Activated CD4-positive, alpha-beta T cell treated with anti-CD3 and anti-CD28 coated beads, Interleukin-2, Interleukin-6, amounts not matched to agents 100 ng/mL and 50 ng/mL, durations not matched to agents 16 hours and 8 hours (primary cell): Measurements from ENCODE around the gene C1orf105.
"Not testable (repeated sequence)": the region's sequence is repeated elsewhere in the genome, so short reads cannot be mapped to it uniquely, and the experiment has no call there.

Source experiments
- DNase-seq: peaks from one replicate; pipeline ENCODE4 v3.0.0-alpha.2; 2020

Gene C1orf105

DNA sequence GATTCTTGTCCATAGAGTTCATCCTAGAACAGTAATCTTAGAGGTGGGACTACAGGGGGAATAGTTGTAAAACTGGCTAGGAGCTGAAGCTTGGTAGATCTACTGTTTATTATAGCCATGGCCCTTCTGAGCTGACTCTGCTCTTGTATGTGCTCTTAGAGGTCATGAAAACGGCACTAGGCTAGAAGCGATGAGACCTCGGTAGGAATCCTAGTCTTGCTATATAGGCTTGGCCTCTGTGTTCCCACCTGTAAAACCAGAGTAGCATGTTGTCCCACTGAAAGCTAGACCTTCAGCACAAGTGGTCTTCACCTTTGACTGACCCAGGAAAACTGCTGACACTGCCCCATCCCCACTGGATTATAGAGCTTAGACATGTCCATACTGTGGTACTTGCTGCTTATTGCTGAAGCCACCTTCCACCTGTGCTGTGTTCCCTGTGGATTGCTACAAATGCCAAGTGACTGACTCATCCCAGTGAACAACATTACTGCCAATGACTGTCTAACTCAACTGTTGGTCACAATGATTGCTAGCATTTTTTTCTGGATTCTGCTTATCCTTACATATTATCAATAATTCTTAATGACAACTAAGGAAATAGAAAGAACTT, 46.4 kb downstream of the C1orf105 start:
- DNase-seq, result no peak

- DNase-seq, result no peak
These were observed 47.0 kb downstream of the C1orf105 start for GRCh38 chr1:172467446-172467845.

DNA sequence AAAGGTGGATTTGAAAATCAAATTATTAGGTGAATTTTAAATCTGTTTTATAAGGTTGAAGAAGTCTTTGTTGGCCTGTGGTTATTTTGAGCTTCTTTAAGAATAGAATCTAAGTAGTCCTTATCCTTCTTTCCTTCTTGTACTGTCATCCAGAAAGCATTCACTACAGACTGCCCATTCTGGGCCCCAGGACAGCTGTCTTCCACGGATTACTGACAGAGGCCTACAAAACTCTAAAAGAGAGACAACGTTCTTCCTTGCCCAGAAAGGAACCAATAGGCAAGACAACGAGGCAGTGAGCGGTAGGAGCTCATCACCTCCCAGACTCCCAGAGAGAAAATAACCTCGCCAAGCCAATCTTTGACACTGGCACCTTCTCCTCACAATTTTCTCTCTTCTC, 47.8 kb downstream of the C1orf105 start:
- no peak for DNase-seq

DNA sequence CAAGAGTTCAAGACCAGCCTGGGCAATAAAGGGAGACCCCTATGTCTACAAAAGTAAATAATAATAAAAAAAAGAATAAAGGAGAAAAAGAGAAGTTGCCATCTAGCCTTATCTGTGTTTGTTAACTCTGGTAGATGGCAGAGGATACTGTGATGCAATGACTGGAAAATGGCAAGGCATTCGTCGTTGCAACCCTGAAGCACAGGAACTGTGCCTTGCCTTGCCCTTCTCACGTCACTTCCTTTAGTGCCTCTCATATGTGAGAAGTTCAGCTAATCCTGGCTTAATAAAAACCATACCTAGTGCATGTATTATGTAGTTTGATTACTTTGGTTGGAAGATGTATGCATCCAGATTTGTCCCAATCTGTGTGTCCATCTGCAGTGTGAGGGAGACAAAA, 49.2 kb downstream of the C1orf105 start:
- no peak for DNase-seq

DNA sequence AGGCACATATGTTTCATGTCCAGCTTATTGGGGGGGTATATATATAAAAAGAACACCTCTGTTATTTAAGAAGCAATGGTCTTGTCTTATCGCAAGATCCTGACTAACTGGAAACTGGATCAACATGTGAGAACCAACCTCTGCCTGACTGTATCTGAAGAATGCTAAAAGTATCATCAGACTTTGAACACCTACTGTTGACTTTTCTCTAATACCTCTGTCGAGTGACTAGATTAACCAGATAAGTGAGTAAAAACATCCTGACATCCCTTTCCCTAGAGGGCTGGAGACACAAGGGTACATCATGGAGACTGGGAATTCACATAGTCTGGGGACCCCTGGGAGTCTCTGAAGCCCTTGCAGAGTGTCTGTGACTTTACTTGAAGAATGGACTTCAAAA, 49.7 kb downstream of the C1orf105 start:
- no peak for DNase-seq

DNA sequence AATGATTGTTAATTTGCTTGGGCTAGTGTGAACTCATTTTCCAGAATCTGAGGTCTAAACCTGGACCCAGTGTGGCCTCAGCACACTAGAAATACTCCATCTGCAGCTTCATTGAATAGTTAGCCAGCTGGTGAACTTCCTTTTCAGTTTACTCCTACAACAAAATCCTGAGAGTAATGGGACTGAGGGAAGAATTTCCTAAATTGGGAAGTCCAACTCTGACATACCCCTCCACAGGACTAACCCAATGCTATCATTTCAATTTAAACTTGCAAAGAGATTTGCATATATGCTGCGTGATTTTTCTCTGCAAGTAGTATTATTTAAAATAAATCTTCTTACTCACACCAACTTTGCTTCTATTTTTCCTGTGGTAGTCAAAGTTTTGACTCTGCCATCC, 51.2 kb downstream of the C1orf105 start:
- DNase-seq, result no peak

GRCh38 chr1:172472495-172472894, 52.0 kb downstream of the C1orf105 start:
- no peak for DNase-seq

DNA sequence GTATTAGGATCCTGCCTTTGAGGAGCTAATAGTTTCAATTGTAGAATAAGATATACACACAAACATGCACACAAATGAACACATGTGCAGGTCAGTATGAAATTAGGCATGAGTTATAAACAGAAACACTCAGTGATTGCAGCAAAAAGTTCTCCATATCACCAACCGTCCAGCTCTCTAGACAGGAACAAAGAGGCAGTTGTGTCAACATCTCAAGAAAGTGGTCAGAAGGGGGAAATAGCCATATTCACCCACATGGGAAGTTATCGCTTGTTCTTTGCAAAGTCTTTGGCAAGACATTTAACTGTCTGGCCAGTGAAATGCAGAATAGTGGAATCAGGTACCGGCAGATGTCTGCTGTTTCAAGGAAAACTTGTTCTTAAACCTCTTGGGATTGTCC, 52.8 kb downstream of the C1orf105 start:
- DNase-seq, result no peak

GRCh38 chr1:172473842-172474241, 53.4 kb downstream of the C1orf105 start:
- no peak for DNase-seq

GRCh38 chr1:172476218-172476811, 55.8 kb downstream of the C1orf105 start:
- no peak for DNase-seq

DNA sequence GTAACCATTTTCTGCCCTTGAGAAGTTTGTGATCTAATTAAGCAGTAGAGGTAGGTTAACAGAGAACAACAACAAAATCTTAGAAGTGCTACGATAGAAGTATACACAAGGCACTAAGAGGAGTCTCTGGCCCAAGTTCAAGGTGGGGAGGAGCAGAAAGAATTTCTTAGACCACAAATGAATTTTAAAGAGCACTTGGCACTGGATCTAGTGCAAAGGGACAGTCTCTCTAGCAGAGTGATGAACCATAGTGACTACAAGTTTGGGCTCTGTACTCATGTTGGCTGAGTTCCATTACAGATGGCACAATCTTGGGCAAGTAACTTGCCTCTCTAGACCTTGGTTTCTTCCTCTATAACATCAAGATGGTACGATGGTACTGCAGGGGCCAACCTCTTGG, 56.7 kb downstream of the C1orf105 start:
- no peak for DNase-seq

DNA sequence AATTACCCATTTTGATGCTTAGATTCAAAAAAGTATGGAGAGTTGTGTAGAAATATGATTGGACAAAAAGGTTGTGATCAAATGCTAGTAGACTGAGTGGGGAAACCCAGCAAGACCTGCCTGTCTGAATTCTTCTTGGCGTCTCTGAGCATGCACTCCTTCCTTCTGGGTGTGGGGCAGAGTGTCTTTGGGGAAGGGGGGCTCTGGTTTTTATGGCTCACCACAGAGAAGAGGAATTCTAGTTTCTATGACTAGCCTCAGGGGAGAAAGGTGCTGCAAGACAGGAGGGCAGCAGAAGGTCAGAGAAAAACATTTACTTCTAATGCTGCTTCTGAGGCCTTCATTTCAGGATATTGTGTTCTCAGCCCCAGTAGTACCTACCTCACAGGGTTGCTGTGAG, 57.3 kb downstream of the C1orf105 start:
- no peak for DNase-seq

- DNase-seq, result no peak
These were observed 58.0 kb downstream of the C1orf105 start for GRCh38 chr1:172478485-172478884.

GRCh38 chr1:172480431-172480830, 59.9 kb downstream of the C1orf105 start:
- DNase-seq, result no peak

DNA sequence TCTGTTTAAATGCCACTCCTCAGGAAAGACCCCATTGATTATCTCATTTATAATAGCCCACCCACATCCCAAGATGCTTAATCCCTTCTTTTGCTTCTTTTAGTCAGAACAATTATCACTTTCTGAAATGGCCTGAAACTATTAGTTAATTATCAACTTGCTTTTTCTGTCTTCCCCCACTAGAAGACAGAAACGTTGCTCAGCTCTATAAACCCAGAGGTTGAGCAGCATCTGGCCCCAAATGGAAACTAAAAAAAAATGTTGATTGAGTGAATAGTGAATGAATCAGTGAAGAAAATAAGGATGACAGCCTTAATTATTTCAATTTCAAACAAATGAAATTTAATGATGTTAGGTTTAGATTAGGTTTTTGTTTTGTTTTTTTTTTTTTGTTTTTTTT, 61.6 kb downstream of the C1orf105 start:
- DNase-seq, result no peak

DNA sequence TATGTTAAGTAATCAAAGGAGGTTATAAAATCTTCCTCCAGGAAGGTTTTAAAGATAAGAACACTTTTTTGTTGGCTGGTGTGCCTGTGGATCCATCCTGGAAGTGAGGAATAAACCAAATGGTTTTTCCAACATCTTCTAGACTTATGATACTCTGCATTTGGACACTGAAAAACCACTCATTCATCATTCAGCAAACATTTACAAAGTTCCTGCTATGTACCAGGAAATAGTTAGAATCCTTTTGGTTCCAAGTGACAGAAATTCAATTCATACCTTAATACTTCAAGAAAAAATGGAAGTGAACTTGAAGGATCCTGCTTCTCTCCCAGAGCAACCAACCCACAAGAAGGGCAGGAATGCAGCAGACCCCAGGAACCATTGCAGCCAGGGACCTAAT, 63.0 kb downstream of the C1orf105 start:
- no peak for DNase-seq

DNA sequence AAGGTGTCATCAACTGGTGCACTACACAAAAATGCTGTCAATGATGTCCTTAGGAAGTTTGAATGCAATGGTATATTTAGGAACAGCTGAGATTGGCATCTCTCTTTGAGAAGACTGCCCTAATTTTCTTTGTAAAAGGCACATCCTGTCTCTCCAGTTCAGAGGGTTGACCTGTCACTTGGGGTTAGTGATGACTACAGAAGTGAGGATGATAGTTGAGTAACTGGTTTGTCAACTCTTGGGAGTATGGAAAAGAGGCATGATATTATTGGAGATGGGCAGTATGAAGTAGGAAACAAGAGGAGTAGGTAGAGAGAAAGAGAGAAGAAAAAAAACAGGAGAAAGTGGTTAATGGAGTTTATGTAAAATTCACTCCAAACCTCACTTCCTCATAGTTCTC, 63.8 kb downstream of the C1orf105 start:
- no peak for DNase-seq

DNA sequence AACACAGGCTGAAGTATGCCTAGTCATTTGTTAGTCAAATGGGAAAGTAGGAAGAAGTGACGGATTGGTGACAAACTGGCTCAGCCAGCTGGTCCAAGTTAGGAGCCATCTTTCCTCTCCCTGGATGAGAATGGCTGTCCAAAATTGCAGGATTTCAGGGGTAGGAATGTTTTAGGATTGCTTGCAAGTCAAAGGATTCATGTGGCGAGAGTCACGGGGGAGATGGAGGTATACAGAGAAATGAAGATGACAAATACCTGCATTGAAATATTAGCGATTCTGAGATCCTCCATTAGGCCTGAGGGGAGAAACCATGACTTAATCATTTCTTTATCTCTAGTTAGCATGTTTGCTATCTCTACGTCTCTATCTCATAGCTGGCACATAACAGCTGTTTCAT, 65.1 kb downstream of the C1orf105 start:
- no peak for DNase-seq

DNA sequence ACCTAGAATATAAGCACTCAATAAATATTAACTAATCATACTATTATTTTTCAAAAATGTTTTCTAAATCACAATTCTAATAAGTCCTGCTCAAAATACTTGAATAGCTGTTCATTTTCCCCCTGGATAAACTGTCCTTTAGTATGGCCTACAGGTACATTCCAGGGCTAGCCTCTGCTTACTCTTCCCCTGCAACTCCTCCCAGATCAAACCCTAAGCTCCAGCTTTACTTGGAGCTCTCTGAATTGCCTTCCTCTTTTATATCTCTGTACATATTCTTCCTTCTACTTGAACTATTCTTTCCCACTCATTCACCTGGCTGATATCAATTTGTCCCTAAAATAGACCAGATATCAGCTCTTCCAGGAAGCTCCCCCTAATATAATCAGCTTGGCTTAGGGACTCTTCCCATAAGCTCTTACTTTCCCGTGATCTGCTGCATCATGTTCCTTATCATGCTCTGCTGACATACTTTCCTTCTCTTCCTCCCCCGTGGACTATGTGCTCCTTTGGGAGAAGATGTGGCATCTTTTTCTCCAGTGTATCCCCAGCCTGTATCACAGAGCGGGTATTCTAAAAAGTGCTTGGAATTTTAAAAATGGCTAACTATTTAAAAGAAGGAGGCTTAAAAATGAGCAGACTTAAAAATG, 66.4 kb downstream of the C1orf105 start:
- no peak for DNase-seq

- DNase-seq, result no peak
These were observed 67.1 kb downstream of the C1orf105 start for GRCh38 chr1:172487550-172487949.

- DNase-seq, result no peak
These were observed 67.9 kb downstream of the C1orf105 start for GRCh38 chr1:172488393-172488792.

GRCh38 chr1:172489847-172490246, 69.4 kb downstream of the C1orf105 start:
- DNase-seq, result no peak

DNA sequence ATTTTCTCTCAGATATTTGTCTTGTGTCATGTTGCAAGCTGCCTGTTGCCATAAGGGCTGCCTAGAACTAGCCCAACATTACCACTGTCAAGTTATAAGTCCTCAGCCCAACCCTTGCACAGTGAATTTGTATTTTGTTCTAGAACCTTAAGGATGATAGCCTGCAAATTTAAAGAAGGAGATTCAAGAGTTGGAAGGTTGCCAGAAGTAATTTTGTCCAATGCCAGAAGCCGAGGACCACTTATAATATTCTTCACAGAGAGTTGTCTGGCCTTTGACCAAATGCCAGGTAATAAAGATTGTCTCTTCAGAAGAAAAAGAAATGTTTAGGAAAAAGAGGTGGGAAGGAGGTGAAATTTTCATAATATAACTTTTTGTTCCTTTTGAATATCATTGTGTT, 71.9 kb downstream of the C1orf105 start:
- no peak for DNase-seq

DNA sequence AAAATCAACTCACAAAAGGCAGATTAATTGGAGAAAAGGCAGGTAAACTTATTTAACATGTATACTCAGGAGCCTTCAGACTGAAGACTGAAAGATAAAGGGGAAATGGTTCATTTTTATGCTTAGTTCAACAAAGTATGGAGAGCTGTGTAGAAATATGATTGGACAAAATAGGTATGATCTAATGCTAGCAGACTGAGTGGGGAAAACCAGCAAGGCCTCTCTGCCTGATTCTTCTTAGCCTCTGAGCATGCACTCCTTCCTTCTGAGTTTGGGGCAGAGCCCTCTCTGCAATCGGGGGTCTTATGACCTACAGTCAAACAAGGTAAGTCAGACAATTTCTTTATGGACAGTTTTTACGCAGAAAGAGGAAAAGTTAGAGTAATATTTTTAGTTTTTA, 73.7 kb downstream of the C1orf105 start:
- DNase-seq, result no peak

DNA sequence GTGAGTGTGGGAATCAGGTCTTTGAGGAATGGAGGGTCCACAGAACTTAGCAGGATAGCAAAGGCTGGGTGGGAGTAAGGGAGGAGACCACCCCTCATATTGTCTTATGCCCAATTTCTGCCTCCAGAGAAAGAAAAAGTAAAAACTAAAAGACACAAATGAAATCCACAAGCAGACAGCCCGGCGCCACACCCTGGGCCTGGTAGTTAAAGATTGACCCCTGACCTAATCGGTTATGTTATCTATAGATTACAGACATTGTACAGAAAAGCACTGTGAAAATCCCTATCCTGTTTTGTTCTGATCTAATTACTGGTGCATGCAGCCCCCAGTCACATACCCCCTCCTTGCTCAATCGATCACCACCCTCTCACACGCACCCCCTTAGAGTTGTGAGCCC, 75.6 kb downstream of the C1orf105 start:
- not testable (repeated sequence) for DNase-seq
